Jurkat, Clone E6-1 (cell line): ENCODE results near the gene SOWAHA. TPM values are rescaled to one million over a fixed set of nuclear protein-coding genes. Genes with fewer than 3 reads are reported as not detected.

Experiments
- DNase-seq: peaks from one replicate; pipeline ENCODE4 v3.0.0-alpha.2; 2011; ENCODE audit warnings: low read depth, low spot score
- H3K4me3 ChIP-seq: 2 replicates; pipeline ENCODE4 v1.5.1; 2011; ENCODE audit warnings: mild to moderate bottlenecking, low read length, control low read depth, moderate library complexity
- polyA plus RNA-seq: library from polyadenylated mRNA; unstranded; fragments of >200 nt; gene quantifications from one replicate; pipeline ENCODE4 v1.2.1, GENCODE V29; 2012; ENCODE audit warnings: missing spikeins; ENCODE audit not compliant: insufficient read length, insufficient read depth

The SOWAHA gene
- 0.36 TPM for polyA plus RNA-seq

- peak within 1 kb of the TSS; percentile 41 for H3K4me3 ChIP-seq
- DNase-seq: no peak
Observed at GRCh38 chr5:132812781-132813598, at the start of gene SOWAHA. Gene SOWAHA (plus strand): TSS chr5:132813302. CDS start chr5:132813622, 320 bp downstream.

DNA sequence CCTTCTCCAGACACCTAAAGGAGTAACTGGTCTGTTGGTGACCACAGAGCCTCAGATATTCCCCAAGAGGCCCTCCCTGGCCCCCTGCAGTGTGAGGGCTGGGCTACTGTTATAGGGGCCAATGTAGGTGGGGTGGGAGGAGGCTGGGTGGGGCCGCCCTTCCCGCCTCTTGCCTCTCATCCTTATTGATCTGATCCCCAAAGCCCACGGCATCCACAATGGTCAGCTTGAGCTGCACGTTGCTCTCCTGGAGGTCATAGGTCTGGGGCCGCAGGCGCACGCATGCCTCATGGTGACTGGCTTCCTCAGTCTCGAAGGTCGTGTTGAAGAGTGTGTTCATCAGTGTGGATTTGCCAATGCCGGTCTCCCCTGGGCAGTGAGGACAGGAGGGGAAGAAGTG is 49.1 kb upstream of the SOWAHA start:
- no peak for DNase-seq
- H3K4me3 ChIP-seq: no peak overlapping the region

GRCh38 chr5:132764671-132765238 is 48.3 kb upstream of the SOWAHA start:
- DNase-seq: no peak
- H3K4me3 ChIP-seq: no peak overlapping the region

DNA sequence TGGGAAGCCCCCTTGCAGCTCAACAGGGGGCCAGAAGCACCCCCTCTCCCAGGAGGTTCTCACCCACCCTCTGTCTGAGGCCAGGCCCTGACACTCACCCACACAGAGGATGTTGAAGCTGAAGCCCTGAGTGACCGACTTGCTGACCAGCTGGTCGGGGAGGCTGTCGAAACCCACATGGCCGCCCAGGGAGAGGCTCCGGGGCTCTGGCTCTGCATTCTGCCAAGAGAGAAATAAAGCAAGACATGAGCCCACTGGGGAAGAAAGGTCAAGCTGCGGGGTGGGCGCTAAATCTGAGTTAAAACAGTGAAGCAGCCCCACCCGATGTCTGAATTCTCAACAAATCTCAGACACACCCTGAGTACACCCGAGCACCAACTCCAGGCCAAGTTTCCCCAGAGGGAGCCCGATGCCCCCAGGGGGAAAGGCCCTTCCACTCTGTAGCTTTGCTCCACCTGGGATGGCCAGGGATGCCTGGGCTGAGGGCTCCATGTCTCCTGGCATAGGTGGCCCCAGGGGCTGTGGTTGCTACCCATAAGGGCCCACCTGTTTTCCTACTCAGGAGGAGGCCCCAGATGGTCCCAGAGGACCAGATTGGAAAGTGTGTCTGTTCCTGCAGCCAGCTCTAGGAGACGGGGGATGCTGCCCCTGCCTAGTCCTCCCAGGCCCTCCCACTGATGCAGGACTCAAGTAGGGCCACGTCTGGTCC is 47.6 kb upstream of the SOWAHA start:
- no peak overlapping the region for H3K4me3 ChIP-seq
- no peak for DNase-seq

GRCh38 chr5:132766020-132766805 is 46.9 kb upstream of the SOWAHA start:
- no peak overlapping the region for H3K4me3 ChIP-seq
- no peak for DNase-seq

DNA sequence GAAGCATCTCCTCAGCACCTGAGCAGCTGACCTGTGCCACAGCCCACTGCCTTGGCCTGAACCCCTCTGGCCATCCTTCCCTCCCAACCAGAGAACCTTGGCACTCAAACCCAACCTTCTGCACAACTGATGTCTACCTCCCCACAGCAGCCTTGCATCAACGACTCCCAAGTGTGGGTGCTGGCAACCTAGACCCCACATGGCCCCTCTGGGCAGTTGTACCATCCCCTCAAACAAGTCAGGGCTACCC is 46.4 kb upstream of the SOWAHA start:
- no peak for DNase-seq

DNA sequence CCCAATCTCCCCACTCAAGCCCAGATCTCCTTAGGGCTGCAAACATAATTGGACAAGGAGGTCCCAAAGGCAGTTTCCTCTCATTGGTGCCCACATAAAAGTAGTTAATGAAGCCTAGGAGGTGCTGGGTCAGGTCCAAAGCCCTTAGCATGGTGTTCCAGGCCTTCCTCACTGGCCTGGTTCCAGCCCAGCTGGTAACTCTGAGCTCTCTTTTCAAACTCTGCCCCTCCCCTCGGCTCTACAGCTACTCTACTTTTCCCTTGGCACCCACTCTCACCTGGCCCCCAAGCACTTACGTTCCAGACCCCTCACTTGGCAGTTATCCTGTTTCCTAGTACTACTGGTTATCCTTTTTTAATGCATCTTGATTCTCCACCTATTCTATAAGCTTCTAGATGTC is 46.0 kb upstream of the SOWAHA start:
- no peak overlapping the region for H3K4me3 ChIP-seq
- DNase-seq: no peak

More for the DNA sequence above, 46.4 kb upstream of the SOWAHA start:
- no peak overlapping the region for H3K4me3 ChIP-seq

GRCh38 chr5:132768485-132768868 is 44.6 kb upstream of the SOWAHA start:
- no peak for DNase-seq
- H3K4me3 ChIP-seq: no peak overlapping the region

DNA sequence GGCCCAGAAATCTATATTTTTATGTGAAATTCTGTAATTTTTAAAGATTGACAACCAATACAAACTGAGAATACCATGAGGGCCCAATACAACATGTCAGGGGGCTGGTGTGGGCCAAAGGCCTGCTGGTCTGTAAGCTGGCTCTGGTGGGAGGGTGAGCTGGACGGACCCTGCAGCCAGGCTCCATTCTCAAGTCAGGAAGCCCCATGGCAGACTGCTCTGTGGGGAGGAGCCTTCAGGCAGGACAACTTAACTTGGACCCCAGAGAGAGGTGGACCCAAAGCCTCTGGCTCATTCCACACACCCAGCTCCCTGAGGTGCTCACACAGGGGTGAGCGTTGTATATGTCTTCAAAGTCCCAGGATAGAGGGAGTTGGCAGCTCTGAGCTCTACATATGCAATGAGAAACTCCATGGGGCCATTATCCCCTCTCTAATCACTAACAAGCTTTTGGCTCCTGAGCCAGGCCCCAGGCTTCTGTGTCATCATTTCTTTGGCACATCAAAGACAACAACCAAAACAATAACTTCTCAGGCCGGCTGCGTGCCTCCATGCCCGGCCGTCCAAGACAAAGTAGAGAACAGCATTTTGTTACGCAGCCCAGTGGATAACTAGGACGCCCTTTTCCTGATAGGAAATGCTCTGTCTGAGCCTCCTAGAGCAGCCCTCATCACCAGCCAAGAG is 42.5 kb upstream of the SOWAHA start:
- DNase-seq: no peak
- H3K4me3 ChIP-seq: no peak overlapping the region

DNA sequence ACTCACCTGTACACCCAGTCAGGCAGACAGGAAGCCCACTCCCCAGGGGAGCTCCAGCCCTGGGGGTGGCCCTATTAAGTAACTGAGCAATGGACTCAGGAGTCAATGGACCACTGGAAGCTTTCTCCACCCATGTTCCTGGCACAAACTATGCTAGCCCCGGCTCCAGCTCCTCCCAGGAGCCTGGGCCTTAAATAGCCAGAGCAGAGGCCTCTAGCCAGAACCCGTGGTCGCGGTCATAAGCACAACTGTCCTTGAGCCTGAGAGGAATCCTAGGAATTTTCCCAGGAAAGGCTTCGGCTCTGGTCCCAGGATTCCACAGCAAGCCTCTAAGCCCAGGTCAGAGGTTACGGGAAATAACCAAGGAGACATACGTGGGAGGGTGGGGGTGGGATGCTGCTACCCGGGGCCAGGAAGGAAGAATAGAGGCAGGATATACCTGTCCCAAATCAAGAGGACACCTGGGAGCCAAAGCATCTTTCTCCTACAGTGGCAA is 41.6 kb upstream of the SOWAHA start:
- H3K4me3 ChIP-seq: no peak overlapping the region
- DNase-seq: no peak

DNA sequence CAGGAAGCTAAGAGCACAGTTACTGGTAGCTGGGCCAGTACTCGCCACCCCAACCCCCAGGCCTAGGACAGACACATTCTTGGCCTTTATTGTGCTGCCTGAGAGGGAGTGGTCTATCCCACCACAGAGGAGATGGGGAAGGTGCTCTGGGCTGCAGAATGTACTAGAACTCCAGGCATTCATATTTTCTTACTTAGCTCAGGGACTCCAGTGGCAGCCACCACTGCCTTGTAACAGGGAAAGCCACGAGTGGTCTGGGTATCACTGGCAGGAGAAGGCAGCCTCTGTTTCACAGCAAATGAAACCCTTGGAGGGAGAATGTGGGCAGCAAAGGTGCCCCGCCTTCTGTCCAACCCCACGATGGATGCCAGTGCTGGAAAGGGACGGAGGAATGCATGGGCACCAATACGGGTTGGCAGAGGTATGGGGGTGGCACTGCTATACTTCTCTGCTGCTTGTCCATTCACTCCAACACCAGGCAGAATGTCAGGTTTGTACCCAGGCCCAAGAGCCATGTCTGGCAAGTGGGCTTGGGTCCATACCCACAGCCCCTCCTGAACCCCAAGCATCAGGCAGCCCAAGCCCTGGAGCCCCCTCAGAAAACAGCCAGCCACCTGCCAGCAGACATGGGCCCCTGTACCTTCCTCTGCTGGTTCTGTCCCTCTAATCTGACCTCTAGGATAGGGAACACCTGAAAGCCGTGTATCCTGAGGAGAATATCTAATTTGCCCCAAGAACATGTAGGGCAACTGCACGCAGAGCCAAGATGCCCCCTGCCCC is 40.6 kb upstream of the SOWAHA start:
- H3K4me3 ChIP-seq: no peak overlapping the region
- DNase-seq: no peak

- no peak for DNase-seq
- no peak overlapping the region for H3K4me3 ChIP-seq
Observed at GRCh38 chr5:132773114-132773513, 40.0 kb upstream of the SOWAHA start.

DNA sequence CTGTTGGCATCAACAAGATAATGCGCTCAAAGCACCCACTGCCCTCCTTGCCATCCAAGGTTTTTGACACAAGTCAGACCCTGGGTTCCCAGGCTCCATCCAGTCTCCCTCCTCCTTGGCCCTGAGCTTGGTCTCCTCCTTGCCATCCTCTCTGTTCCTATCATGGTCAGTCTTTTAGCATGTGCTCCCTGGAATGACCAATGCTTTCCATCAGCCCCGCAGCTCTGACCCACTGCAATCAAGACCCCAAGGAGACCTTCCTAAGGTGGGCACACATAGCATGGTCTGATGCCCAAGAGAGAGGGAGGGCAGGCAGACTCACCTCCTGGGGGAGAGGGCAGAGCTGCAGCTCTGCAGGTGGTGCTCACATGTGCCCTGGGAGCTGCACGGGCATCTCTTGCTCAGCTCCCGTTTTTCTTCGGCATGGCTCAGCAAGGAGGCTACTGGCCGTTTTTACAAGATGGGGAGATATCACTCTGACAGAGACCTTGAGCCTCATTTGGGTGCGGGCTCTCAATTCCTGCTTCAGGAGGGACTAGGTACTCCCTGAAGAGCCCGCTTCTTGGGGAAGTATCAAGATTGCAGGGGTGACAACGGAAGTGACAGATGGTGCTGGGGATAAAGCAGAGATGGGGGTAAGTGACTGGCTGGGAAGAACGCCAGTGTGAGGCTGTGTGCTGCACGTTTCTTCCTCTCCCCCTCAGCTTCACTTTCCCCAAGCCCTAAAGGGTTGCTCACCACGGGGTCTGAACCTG is 39.3 kb upstream of the SOWAHA start:
- peak overlapping the region; percentile 17 for H3K4me3 ChIP-seq
- DNase-seq: peak; percentile 69

GRCh38 chr5:132774406-132774805 is 38.7 kb upstream of the SOWAHA start:
- DNase-seq: no peak
- H3K4me3 ChIP-seq: peak overlapping the region; percentile 17

- no peak for DNase-seq
- H3K4me3 ChIP-seq: no peak overlapping the region
Observed at GRCh38 chr5:132774896-132775295, 38.2 kb upstream of the SOWAHA start.

GRCh38 chr5:132775476-132775961 is 37.6 kb upstream of the SOWAHA start:
- no peak for DNase-seq
- no peak overlapping the region for H3K4me3 ChIP-seq

- peak overlapping the region; percentile 62 for H3K4me3 ChIP-seq
- DNase-seq: no peak
Observed at GRCh38 chr5:132776131-132776937, 36.8 kb upstream of the SOWAHA start.
